K562 (cell line): ENCODE results near the gene WFDC9. TPM values are rescaled to one million over a fixed set of nuclear protein-coding genes. Genes with fewer than 3 reads are reported as not detected.

Experiments
- ATAC-seq: fragments of 200-7000 bp; cut with Tn5 transposase; 3 replicates; pipeline ENCODE4 v1.9.1; 2020; ENCODE audit warnings: moderate library complexity
- BruUV-seq: library from RNA; stranded (reverse); fragments of 400-500 nt; replicated peaks from 2 replicates; lab custom pipeline; 2021; lab: Mats Ljungman, UMichigan
- CTCF ChIA-PET: fragments of 300-600 bp; formaldehyde crosslinking; extraction: SDS; loops from one replicate; lab custom pipeline; 2021; ENCODE audit warnings: low intra/inter-chr PET ratio; lab: Yijun Ruan, JAX
- POLR2A ChIA-PET: fragments of 300-600, 350-650 bp; sonication (Branson Sonifier 250); formaldehyde crosslinking; extraction: SDS; loops from one replicate; lab custom pipeline; 2021; ENCODE audit warnings: antibody characterized with exemption, inconsistent platforms; lab: Yijun Ruan, JAX
- DNase-seq, 4 experiments: peaks; one replicate each; pipeline versions ENCODE4 v3.0.0 to v3.0.0-alpha.2; 2011 to 2018; ENCODE audit warnings: low spot score in 3 of 4, mixed read lengths in 3 of 4; ENCODE audit errors: extremely low read depth in 1 of 4
- FAIRE-seq: peaks from 2 replicates; lab custom pipeline; 2011; peaks lifted over from hg19 to GRCh38; lab: Jason Lieb, UNC
- H2AFZ ChIP-seq: 2 replicates; pipeline ENCODE4 v1.6.0; 2011; ENCODE audit warnings: low read depth, low read length, control low read depth, inconsistent platforms
- H3K27ac ChIP-seq: fragments of 200-600 bp; 3 replicates; pipeline ENCODE4 v1.8.0; 2011; ENCODE audit warnings: low read depth, mild to moderate bottlenecking, control low read depth, inconsistent platforms, low read length, moderate library complexity, mixed read lengths; ENCODE audit errors: extremely low read depth
- H3K27me3 ChIP-seq, 2 experiments: fragments of 300-600 bp in 1 of 2; 2 replicates in 1 of 2; 3 replicates in 1 of 2; pipeline versions ENCODE4 v1.6.0 to v1.8.0; 2011; ENCODE audit warnings: inconsistent platforms in 2 of 2, low read length in 2 of 2, mild to moderate bottlenecking in 1 of 2, mixed read lengths in 1 of 2, moderate library complexity in 1 of 2; ENCODE audit not compliant: control insufficient read depth in 2 of 2, insufficient read depth in 2 of 2
- H3K36me3 ChIP-seq: fragments of 300-600 bp; 3 replicates; pipeline ENCODE4 v1.8.0; 2011; ENCODE audit warnings: mild to moderate bottlenecking, low read length, inconsistent platforms; ENCODE audit not compliant: control insufficient read depth, insufficient read depth
- H3K4me1 ChIP-seq, 2 experiments: fragments of 200-600 bp in 1 of 2; replicated peaks in 1 of 2; 2 replicates in 1 of 2; 3 replicates in 1 of 2; pipeline versions ENCODE4 v1.5.1 to v1.8.0; 2011; ENCODE audit warnings: inconsistent platforms in 2 of 2, low read length in 2 of 2, mild to moderate bottlenecking in 1 of 2, mixed read lengths in 1 of 2, moderate library complexity in 1 of 2; ENCODE audit not compliant: control insufficient read depth in 2 of 2, insufficient read depth in 2 of 2
- H3K4me2 ChIP-seq: 2 replicates; pipeline ENCODE4 v1.6.1; 2011; ENCODE audit warnings: low read length, control low read depth, inconsistent platforms, mixed read lengths; ENCODE audit not compliant: insufficient read depth
- H3K4me3 ChIP-seq: fragments of 200-600 bp; sonication (generic), shearing (Covaris generic); 2 replicates; pipeline ENCODE4 v1.5.1; 2016; ENCODE audit warnings: control low read depth, inconsistent platforms
- H3K79me2 ChIP-seq: fragments of 200-600 bp; 3 replicates; pipeline ENCODE4 v1.8.0; 2011; ENCODE audit warnings: low read length, inconsistent platforms; ENCODE audit not compliant: control insufficient read depth, insufficient read depth
- H3K9ac ChIP-seq, 2 experiments: 2 replicates each; pipeline versions ENCODE4 v1.6.0 to v1.6.1; 2011; ENCODE audit warnings: low read depth in 2 of 2, low read length in 2 of 2, control low read depth in 1 of 2, inconsistent platforms in 1 of 2, mild to moderate bottlenecking in 1 of 2, mixed read lengths in 1 of 2; ENCODE audit not compliant: insufficient read depth in 1 of 2
- H3K9me1 ChIP-seq: one replicate; pipeline ENCODE4 v1.6.0; 2011; ENCODE audit warnings: inconsistent platforms, mild to moderate bottlenecking, low read length, moderate library complexity; ENCODE audit not compliant: control insufficient read depth, insufficient read depth
- H3K9me3 ChIP-seq: replicated peaks from 2 replicates; pipeline ENCODE4 v1.5.1; 2011; ENCODE audit warnings: low read depth, low read length, inconsistent platforms; ENCODE audit not compliant: control insufficient read depth, insufficient read depth
- H4K20me1 ChIP-seq: replicated peaks from 2 replicates; pipeline ENCODE4 v1.6.1; 2011; ENCODE audit warnings: low read length, inconsistent platforms, mixed read lengths; ENCODE audit not compliant: control insufficient read depth, insufficient read depth
- BACH1 ChIP-seq: fragments of 200-800 bp; sonication (Bioruptor generic); IDR thresholded peaks from 2 replicates; pipeline ENCODE4 v1.6.1; 2016; ENCODE audit warnings: missing genetic modification characterization, missing compliant biosample characterization
- KAT2B ChIP-seq: IDR thresholded peaks from one replicate; pipeline ENCODE4 v1.6.1; 2012; ENCODE audit warnings: low read depth, mild to moderate bottlenecking, control low read depth, inconsistent platforms, low read length, moderate library complexity
- PKNOX1 ChIP-seq: fragments of 450-650 bp; IDR thresholded peaks from 2 replicates; pipeline ENCODE4 v1.6.1; 2016
- RUNX1 ChIP-seq: sonication (generic); IDR thresholded peaks from 2 replicates; pipeline ENCODE4 v1.6.1; 2016; ENCODE audit warnings: antibody characterized with exemption, low read depth
- SMAD2 ChIP-seq: fragments of 150-350 bp; IDR thresholded peaks from 2 replicates; pipeline ENCODE4 v1.6.1; 2014; ENCODE audit warnings: low read depth, mild to moderate bottlenecking, low read length
- ZNF239 ChIP-seq: fragments of 250-450 bp; sonication (Bioruptor Pico); IDR thresholded peaks from 2 replicates; pipeline ENCODE4 v1.4.0; 2020; ENCODE audit warnings: mild to moderate bottlenecking
- ZNF263 ChIP-seq: sonication (generic); formaldehyde crosslinking; IDR thresholded peaks from 2 replicates; pipeline ENCODE4 v1.8.0; 2022; ENCODE audit warnings: mild to moderate bottlenecking, missing genetic modification reagents, borderline replicate concordance
- ZNF384 ChIP-seq: IDR thresholded peaks from 2 replicates; pipeline ENCODE4 v1.6.1; 2012; ENCODE audit warnings: low read depth, low read length, improper control_type of control experiment
- ZNF551 ChIP-seq: fragments of 250-450 bp; sonication (Bioruptor Pico); IDR thresholded peaks from 2 replicates; pipeline ENCODE4 v1.5.0; 2021; ENCODE audit warnings: mild to moderate bottlenecking, moderate library complexity
- WGBS: fragments of 100-300 bp; shearing (Covaris generic); methylation state at CpG from one replicate; pipeline ENCODE4 v1.1.6; 2016; ENCODE audit warnings: low coverage, mixed read lengths; ENCODE audit not compliant: insufficient coverage; ENCODE audit errors: missing lambda C conversion rate; 5-methylcytosine and 5-hydroxymethylcytosine counted together
- in situ Hi-C: fragments of 300-500 bp; cut with MboI; formaldehyde crosslinking; loops from 4 replicates; pipeline ENCODE4 v1.15.0; 2018; ENCODE audit warnings: inconsistent platforms, mixed read lengths
- intact Hi-C: fragments of 100-400 bp; cut with micrococcal nuclease; formaldehyde crosslinking; loops from 2 replicates; pipeline ENCODE4 v1.14.2; 2022
- polyA plus RNA-seq, 8 experiments: library from polyadenylated mRNA; depleted of rRNA in 4 of 8; stranded (reverse) in 5 of 8; unstranded in 3 of 8; fragments of >200 nt; fragmentation: Nextera tagmentation in 2 of 8; fragmentation: Illumina TruSeq in 1 of 8; extraction: Ambion mirVana in 2 of 8; extraction: Trizol in 1 of 8; gene quantifications; 2 replicates each; pipeline versions ENCODE4 v1.2.1 to v1.2.3, GENCODE V29; 2011 to 2014; ENCODE audit warnings: inconsistent platforms in 1 of 8, missing spikeins in 1 of 8
- total RNA-seq, 7 experiments: library from RNA; depleted of rRNA in 6 of 7; stranded (reverse); fragments of >200 nt in 6 of 7; fragmentation: Illumina TruSeq in 2 of 7; extraction: Trizol in 2 of 7; gene quantifications; 2 replicates each; pipeline versions ENCODE4 v1.2.1 to v1.2.3, GENCODE V29; 2011 to 2021; ENCODE audit warnings: low replicate concordance in 1 of 7
- TF ChIP-seq, protein P1 (sequence below): fragments of 450-650 bp; IDR thresholded peaks from one replicate; pipeline ENCODE4 v1.6.1; 2018; ENCODE audit warnings: mild to moderate bottlenecking, moderate library complexity; ENCODE audit not compliant: partially characterized antibody
- TF ChIP-seq, protein P2 (sequence below): fragments of 450-650 bp; IDR thresholded peaks from 2 replicates; pipeline ENCODE4 v1.6.1; 2018; ENCODE audit not compliant: partially characterized antibody

The WFDC9 gene
- total and polyA plus RNA-seq, 9 of the 15 experiments (the other 6 are each of a cell fraction or from before 2014, with no cell fraction given) = not detected

GRCh38 chr20:45621593-45621992 lies 9.5 kb downstream of the WFDC9 start:
- Histone ChIP-seq H3K9ac (no peak overlapping the region), H3K27ac (no peak overlapping the region), H3K4me2 (no peak overlapping the region), H3K9me3 (no peaks in the 10 kb centered on the region), H4K20me1 (no peaks in the 10 kb centered on the region), H3K79me2 (no peaks in the 10 kb centered on the region), H3K9me1 (no peaks in the 10 kb centered on the region), H2AFZ (no peak overlapping the region), H3K4me3 (no peak overlapping the region), H3K4me1 (no peaks in the 10 kb centered on the region), H3K36me3 (no peaks in the 10 kb centered on the region), H3K27me3 (no peaks in the 10 kb centered on the region)
- WGBS = 0% methylated on average over 2 of the region's 2 CpGs
- ATAC-seq = no peak
- intact Hi-C loops (no loop called here), in situ Hi-C loops (no loop called here)
- no TSS peak for BruUV-seq
- ChIA-PET POLR2A (no interaction called here), CTCF (no interaction called here)
- DNase-seq = no peak
- FAIRE-seq = no peak
- TF ChIP-seq SMAD2 (no peak), ZNF239 (CRISPR knock-in tag) (no peak), RUNX1 (no peak)
- TF ChIP-seq, protein P1, sequence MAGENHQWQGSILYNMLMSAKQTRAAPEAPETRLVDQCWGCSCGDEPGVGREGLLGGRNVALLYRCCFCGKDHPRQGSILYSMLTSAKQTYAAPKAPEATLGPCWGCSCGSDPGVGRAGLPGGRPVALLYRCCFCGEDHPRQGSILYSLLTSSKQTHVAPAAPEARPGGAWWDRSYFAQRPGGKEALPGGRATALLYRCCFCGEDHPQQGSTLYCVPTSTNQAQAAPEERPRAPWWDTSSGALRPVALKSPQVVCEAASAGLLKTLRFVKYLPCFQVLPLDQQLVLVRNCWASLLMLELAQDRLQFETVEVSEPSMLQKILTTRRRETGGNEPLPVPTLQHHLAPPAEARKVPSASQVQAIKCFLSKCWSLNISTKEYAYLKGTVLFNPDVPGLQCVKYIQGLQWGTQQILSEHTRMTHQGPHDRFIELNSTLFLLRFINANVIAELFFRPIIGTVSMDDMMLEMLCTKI = no peak

GRCh38 chr20:45617591-45617990 lies 13.5 kb downstream of the WFDC9 start:
- in situ Hi-C loops (no loop called here), intact Hi-C loops (no loop called here)
- Histone ChIP-seq H2AFZ (no peak overlapping the region), H3K9me1 (no peaks in the 10 kb centered on the region), H3K27me3 (no peaks in the 10 kb centered on the region), H3K4me1 (no peaks in the 10 kb centered on the region; a peak in 1 of 5 replicates), H3K27ac (no peak overlapping the region), H3K4me2 (no peak overlapping the region), H3K4me3 (no peak overlapping the region), H3K9ac (no peak overlapping the region), H3K79me2 (no peaks in the 10 kb centered on the region), H3K9me3 (no peaks in the 10 kb centered on the region), H4K20me1 (no peaks in the 10 kb centered on the region), H3K36me3 (no peaks in the 10 kb centered on the region)
- ChIA-PET CTCF (no interaction called here), POLR2A (interaction anchor here (0.6 to 2.1 kb wide), 2 partner anchors 12 to 259 kb away, joined by 3 to 5 read pairs; partner anchors contain the start of gene WFDC10A)
- BruUV-seq = no TSS peak
- ATAC-seq (no peak), DNase-seq (no peak), FAIRE-seq (no peak)
- 0% methylated on average over 2 of the region's 2 CpGs for WGBS
- no peak for TF ChIP-seq ZNF551
- TF ChIP-seq ZNF263 (CRISPR knock-in tag) = no peak
- no peak for TF ChIP-seq KAT2B
- no peak for TF ChIP-seq BACH1 (tag)
- TF ChIP-seq, protein P2, sequence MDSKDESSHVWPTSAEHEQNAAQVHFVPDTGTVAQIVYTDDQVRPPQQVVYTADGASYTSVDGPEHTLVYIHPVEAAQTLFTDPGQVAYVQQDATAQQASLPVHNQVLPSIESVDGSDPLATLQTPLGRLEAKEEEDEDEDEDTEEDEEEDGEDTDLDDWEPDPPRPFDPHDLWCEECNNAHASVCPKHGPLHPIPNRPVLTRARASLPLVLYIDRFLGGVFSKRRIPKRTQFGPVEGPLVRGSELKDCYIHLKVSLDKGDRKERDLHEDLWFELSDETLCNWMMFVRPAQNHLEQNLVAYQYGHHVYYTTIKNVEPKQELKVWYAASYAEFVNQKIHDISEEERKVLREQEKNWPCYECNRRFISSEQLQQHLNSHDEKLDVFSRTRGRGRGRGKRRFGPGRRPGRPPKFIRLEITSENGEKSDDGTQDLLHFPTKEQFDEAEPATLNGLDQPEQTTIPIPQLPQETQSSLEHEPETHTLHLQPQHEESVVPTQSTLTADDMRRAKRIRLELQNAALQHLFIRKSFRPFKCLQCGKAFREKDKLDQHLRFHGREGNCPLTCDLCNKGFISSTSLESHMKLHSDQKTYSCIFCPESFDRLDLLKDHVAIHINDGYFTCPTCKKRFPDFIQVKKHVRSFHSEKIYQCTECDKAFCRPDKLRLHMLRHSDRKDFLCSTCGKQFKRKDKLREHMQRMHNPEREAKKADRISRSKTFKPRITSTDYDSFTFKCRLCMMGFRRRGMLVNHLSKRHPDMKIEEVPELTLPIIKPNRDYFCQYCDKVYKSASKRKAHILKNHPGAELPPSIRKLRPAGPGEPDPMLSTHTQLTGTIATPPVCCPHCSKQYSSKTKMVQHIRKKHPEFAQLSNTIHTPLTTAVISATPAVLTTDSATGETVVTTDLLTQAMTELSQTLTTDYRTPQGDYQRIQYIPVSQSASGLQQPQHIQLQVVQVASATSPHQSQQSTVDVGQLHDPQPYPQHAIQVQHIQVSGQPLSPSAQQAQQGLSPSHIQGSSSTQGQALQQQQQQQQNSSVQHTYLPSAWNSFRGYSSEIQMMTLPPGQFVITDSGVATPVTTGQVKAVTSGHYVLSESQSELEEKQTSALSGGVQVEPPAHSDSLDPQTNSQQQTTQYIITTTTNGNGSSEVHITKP = no peak
- no peak for TF ChIP-seq ZNF384
- no peak for TF ChIP-seq PKNOX1
